A673 (cell line): ENCODE measurements around the gene ALDH1A3.

Experiments used
- CTCF ChIP-seq: fragments of 300-800, 200-600 bp; sonication (generic); conservative IDR thresholded peaks from 2 replicates; pipeline ENCODE4 v1.5.1; 2017; ENCODE audit warnings: low read depth, mild to moderate bottlenecking, antibody characterized with exemption, low read length, moderate library complexity, mixed read lengths
- EZH2 ChIP-seq: fragments of 200-600 bp; sonication (generic); IDR thresholded peaks from 2 replicates; pipeline ENCODE4 v1.6.1; 2017; ENCODE audit warnings: borderline replicate concordance, low read depth, mild to moderate bottlenecking, mixed read lengths, antibody characterized with exemption, low read length; ENCODE audit not compliant: poor library complexity, severe bottlenecking

- TF ChIP-seq EZH2, result no peak
- TF ChIP-seq CTCF, result peak; percentile 68
Observed at GRCh38 chr15:100869151-100869999, 10.3 kb upstream of the ALDH1A3 start.
